GM19468 (cell line): ENCODE data around the gene HK1.
"Not testable (repeated sequence)": the region's sequence is repeated elsewhere in the genome, so short reads cannot be mapped to it uniquely, and the experiment has no call there.

Source experiments
- ATAC-seq: cut with Tn5 transposase; IDR thresholded peaks from one replicate; pipeline ENCODE4 v1.9.1; 2021; ENCODE audit warnings: mild to moderate bottlenecking, moderate library complexity, moderate number of reproducible peaks; ENCODE audit not compliant: unreplicated experiment; ENCODE audit errors: extremely low read depth

Gene HK1

GRCh38 chr10:69324583-69324982 is 46.3 kb downstream of the HK1 start:
- ATAC-seq = no peak

DNA sequence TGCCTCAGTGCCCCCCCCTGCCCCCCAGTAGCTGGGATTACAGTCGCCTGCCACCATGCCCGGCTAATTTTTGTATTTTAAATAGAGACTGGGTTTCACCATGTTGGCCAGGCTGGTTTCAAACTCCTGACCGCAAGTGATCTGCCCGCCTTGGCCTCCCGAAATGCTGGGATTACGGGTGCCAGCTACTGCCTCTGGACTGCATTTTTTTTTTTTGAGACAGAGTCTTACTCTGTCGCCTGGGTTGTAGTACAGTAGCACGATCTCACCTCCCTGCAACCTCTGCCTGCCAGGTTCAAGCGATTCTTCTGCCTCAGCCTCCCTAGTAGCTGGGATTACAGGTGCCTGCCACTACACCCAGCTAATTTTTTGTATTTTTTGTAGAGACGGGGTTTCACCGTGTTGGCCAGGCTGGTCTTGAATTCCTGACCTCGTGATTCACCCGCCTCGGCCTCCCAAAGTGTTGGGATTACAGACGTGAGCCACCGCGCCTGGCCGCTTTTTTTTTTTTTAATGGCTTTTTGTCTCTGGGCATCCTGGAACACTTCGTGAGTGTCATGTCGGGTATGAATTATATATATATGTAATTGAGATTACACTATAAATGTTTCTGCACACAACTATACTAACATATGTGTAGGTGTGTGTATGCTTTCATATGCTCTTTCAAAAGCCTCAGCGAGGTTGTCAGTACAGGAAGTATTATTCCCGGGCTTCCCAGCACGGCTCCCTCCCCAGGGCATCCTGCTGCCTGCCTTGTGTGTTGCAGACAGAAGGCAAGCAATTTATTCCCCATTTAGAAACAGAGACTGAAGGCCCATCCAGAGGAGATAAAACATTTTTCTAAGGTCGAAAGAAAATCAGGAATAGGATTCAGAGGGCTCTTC is 47.6 kb downstream of the HK1 start:
- ATAC-seq = not testable (repeated sequence)

- no peak for ATAC-seq
Measured at GRCh38 chr10:69326692-69327091, 48.4 kb downstream of the HK1 start.

- peak; percentile 46 for ATAC-seq
Measured at GRCh38 chr10:69327463-69328379, 49.4 kb downstream of the HK1 start.

DNA sequence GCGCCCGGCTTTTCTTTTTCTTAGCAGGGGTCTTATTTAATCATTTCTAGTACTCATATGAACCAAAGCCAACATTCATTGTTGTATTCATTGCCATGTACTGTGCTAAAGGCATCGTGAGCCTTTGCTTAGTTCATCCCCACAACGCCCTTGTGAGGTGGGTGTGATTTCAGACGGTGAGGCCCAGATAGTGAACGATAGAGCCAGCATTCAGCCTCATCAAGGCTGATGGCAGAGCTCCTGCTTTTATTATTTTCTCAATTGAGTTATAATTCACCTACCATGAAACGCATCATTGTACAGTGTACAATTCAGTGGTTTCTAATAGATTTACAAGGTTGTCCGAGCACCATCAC is 50.1 kb downstream of the HK1 start:
- no peak for ATAC-seq

DNA sequence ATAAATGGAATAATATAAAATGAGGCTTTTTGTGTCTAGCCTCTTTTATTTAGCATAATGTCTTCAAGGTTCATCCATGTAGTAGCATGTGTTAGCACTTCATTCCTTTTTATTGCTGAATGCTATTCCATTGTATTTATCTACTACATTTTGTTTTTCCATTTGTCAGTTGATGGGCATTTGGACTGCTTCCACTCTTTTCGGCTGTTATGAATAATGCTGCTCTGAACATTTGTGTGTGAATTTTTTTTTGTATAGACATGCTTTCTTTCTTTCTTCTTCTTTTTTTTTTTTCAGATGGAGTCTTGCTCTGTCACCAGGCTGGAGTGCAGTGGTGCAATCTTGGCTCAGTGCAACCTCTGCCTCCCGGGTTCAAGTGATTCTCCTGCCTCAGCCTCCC is 50.6 kb downstream of the HK1 start:
- not testable (repeated sequence) for ATAC-seq

DNA sequence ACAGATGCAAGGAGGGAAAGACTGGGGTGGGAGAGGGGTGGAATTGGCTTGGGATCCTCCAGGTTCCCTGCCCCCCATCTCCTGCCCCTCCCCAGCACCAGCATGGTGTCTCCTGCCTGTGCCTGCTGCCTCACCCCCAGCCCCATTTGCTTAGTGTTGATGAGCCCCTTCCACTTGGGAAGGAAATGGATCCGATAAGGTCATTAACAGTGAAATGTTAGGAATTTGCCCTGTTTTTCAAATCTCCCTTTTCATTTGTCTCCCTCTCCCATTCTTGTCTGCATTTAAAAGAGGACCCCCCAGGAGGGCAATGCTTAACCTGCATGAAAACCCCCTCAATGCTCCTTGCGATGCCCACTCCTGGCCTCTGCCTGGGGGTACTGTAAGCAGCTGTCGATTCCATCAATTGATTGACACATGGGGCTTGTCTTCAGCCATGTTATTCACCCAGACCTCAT is 51.5 kb downstream of the HK1 start:
- ATAC-seq = no peak

DNA sequence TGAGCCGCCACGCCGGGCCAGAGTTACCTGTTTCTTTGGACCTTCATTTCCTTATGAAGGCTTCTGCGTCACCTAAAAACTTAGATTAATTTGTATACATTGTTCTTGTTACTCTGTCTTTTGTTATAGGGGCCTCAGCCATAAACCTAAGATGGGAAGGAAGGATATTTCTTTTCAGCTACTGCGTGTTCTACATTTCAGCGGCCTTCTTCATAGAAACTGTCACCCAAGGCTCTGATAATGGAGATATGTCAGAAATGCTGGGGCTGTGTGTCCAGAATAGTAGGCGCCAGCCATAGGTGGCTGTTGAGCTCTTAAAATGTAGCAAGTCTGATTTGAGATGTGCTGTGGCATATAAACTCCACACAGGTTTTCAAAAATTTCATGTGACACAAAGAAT is 52.9 kb downstream of the HK1 start:
- ATAC-seq = no peak

DNA sequence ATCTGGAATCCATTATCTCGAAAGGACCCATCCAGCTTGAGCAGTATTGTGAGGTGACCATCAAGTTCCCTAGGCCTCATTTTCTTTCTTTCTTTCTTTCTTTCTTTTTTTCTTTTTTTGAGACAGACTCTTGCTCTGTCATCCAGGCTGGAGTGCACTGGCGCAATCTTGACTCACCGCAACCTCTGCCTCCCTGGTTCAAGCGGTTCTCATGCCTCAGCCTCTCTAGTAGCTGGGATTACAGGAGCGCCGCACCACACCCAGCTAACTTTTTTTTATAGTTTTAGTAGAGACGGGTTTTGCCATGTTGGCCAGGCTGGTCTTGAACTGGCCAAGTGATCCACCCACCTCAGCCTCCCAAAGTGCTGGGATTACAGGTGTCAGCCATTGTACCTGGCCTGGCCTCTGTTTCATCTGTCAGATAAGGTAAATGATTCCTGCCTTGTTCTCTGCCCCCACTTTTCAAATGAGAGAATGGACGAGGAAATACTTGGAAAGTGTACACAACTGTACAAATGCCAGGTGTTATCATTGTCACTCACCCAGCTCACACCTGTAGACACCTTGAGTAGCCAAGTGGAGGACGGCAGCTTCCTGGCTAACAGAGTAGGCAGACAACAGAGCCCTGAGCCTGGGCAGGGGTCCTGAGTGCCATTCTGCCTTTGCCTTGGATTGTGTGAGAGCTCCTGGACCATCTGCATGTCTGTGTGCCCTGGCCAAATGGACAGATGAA is 54.1 kb downstream of the HK1 start:
- ATAC-seq = no peak

DNA sequence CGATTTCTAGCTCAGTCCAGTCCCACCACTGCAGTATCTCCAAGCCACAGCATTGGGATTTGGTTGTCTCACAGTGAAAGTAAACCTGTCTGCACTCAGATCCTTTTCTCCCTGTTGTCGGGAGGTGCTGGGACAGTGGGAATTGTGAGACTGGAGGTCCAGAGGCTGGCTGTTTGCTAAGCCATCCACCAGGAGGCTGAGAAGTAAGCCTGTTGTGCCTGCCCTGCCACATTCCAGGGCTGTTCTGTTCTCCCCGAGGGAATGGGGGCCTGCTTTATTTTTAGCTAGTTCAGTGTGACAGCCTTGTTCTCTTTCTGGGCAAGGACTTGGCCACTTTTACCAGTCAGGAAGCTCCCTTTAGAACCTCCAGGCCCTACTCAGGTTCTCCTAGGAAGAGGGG is 54.9 kb downstream of the HK1 start:
- no peak for ATAC-seq

GRCh38 chr10:69333865-69334301 is 55.6 kb downstream of the HK1 start:
- not testable (repeated sequence) for ATAC-seq

DNA sequence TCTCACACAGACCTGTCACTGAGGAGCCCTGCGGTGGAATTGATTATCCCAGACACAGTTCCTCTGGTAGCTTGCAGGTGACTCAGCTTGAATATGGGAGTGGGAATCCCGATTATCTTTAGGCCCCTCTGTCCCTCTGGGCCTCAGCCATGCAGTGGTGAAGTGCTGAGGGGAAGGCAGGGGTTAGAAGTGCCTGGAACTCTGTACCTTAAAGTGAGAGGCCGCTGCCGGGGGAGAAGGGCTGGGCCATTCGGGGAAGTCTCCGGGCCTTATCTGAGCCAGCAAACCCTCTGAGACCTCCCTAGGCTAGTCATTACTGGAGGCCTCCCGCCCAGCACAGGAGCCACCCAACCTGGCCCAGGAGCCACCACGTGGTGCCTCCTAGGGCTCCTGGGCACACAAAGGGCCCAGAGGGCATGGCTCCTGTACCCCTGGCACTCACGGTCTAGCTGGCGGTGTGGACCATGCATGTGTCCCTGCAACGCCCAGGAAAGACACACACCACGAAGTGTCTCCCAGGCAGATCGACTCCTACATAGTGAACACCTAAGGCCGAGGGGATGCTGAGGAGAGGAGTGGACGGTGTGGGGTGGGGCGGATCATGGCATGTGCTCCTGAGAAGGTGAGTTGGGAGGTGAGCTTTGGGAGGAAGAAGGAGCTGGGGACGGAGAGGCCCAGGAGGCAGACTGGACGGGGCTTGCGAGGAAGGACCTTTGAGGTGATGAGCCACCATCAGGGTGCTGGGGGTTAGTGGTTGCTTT is 56.2 kb downstream of the HK1 start:
- no peak for ATAC-seq

DNA sequence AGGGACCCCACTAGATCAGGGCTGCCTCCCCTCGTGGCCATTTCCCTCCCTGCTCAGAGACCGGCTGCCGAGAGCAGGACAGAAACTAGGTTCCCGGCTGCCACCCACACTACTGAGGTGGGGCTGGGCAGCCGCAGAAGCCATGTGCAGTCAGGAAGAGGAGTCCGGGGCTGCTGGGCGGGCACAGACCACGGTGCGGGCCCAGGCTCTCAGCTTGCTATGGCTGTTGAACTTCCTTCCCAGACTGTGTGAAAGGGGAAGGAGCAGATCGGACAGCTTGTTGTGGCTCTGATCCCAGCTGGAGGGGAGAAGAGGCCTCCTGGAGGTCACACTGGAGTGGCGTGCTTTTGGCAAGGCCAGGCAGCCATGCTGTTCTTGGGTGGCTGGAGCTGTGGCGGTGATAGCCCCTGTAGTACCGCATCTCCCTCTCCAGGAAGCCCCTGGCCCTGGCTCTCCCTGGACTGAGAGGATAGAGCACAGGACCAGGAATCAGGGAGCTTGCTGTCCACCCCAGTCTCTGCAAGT is 56.8 kb downstream of the HK1 start:
- ATAC-seq = no peak

- no peak for ATAC-seq
Measured at GRCh38 chr10:69335613-69336012, 57.3 kb downstream of the HK1 start.

- no peak for ATAC-seq
Measured at GRCh38 chr10:69336952-69337295, 58.6 kb downstream of the HK1 start.

- ATAC-seq = no peak
Measured at GRCh38 chr10:69337296-69338132, 59.2 kb downstream of the HK1 start.

GRCh38 chr10:69338133-69338456 is 59.8 kb downstream of the HK1 start:
- no peak for ATAC-seq

DNA sequence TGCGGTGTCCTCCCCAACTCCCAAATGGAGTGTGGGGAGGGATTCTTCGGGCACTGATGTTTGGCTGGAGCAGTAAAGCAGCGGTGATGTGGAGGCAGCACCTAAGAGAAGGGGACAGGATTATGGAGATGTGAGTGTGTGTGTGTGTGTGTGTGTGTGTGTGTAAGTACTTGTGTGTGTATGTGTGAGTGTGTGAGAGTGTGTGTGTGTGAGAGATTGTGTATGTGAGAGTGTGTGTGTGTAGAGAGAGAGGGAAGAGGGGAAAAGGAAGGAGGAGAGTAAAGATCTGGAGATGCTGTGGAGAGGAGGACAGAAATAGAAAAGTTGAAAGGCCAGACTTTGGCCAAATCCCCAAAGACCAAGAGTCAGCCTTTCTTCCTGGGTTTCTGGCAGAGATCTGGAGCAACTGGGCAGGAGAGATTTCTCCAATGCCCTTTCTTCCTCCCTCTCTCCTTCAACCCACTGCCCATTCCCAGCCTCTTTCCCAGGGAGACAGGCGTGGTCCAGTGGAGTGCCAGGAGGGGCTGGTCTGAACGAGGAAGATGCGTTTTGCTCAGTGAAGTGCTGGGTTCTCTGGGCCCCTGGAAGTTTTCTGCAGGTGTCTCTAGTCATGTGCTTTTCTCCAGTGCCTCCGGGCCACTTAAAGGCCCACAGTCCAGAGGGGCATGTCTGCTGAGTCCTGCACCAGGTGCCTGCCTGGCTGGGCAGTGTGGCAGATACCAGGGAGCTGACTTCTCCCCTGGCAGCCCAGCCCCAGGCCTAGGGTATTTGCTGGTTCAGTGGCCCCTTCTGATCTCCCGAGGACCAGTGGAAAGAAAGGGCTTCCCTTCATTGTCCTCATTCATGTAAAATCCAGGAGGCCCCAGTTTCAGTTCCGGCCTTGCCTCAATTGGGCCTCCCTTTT is 60.5 kb downstream of the HK1 start:
- ATAC-seq = no peak
